ENCODE data around the gene ING5. TPM values are rescaled to one million over a fixed set of nuclear protein-coding genes. Genes with fewer than 3 reads are reported as not detected.

ING5 gene
- polyA plus RNA-seq, 1 experiment, result 27.0 TPM

GRCh38 chr2:241764275-241765241 is 62.7 kb downstream of the ING5 start:
- Histone ChIP-seq H3K36me3 (ENCODE audit: control insufficient read depth, insufficient read depth, low read length) (peaks cover 6% of the 10 kb centered on the region; the same call in 1 of the 2 replicates), H3K27me3 (ENCODE audit: control insufficient read depth, insufficient read depth, low read length) (no peaks in the 10 kb centered on the region), H3K4me3 (ENCODE audit: low read depth, low read length) (no peak overlapping the region)
- POLR2A ChIA-PET, result no interaction called here
- DNase-seq (ENCODE audit: low read depth), result no peak
- CTCF ChIA-PET, result interaction anchor here (0.6 to 1.2 kb wide), 4 partner anchors 10 to 114 kb away, joined by 3 to 5 read pairs (median 3); partner anchors contain the start of gene NEU4
- TF ChIP-seq CTCF (IDR thresholded peaks at IDR 0.05; ENCODE audit: insufficient read depth, low read depth, low read length), result no peak

- Histone ChIP-seq H3K4me3 (ENCODE audit: low read depth, low read length) (no peak overlapping the region), H3K36me3 (ENCODE audit: control insufficient read depth, insufficient read depth, low read length) (peaks cover 4% of the 10 kb centered on the region; the same call in 1 of the 2 replicates), H3K27me3 (ENCODE audit: control insufficient read depth, insufficient read depth, low read length) (no peaks in the 10 kb centered on the region)
- DNase-seq (ENCODE audit: low read depth), result no peak
- no peak for TF ChIP-seq CTCF (IDR thresholded peaks at IDR 0.05; ENCODE audit: insufficient read depth, low read depth, low read length)
- CTCF ChIA-PET, result no interaction called here
- POLR2A ChIA-PET, result no interaction called here
These were observed 65.8 kb downstream of the ING5 start for GRCh38 chr2:241767464-241768250.

- TF ChIP-seq CTCF (IDR thresholded peaks at IDR 0.05; ENCODE audit: insufficient read depth, low read depth, low read length), result no peak
- no peak for DNase-seq (ENCODE audit: low read depth)
These were observed 66.4 kb downstream of the ING5 start for GRCh38 chr2:241768251-241768711.

GRCh38 chr2:241768850-241769249 is 67.0 kb downstream of the ING5 start:
- H3K36me3 ChIP-seq (ENCODE audit: control insufficient read depth, insufficient read depth, low read length), result peaks cover 4% of the 10 kb centered on the region; the same call in 1 of the 2 replicates
- no peak for TF ChIP-seq CTCF (IDR thresholded peaks at IDR 0.05; ENCODE audit: insufficient read depth, low read depth, low read length)
- CTCF ChIA-PET, result no interaction called here
- DNase-seq (ENCODE audit: low read depth), result no peak
- no peak overlapping the region for H3K4me3 ChIP-seq (ENCODE audit: low read depth, low read length)
- H3K27me3 ChIP-seq (ENCODE audit: control insufficient read depth, insufficient read depth, low read length), result no peaks in the 10 kb centered on the region; the same call in 1 of the 2 replicates
- POLR2A ChIA-PET, result no interaction called here

More at GRCh38 chr2:241768251-241768711, 66.4 kb downstream of the ING5 start:
- CTCF ChIA-PET, result no interaction called here
- H3K4me3 ChIP-seq (ENCODE audit: low read depth, low read length), result no peak overlapping the region
- H3K36me3 ChIP-seq (ENCODE audit: control insufficient read depth, insufficient read depth, low read length), result peaks cover 4% of the 10 kb centered on the region; the same call in 1 of the 2 replicates
- H3K27me3 ChIP-seq (ENCODE audit: control insufficient read depth, insufficient read depth, low read length), result no peaks in the 10 kb centered on the region; the same call in 1 of the 2 replicates
- POLR2A ChIA-PET, result no interaction called here

GRCh38 chr2:241769819-241770184 is 68.0 kb downstream of the ING5 start:
- Histone ChIP-seq H3K27me3 (ENCODE audit: control insufficient read depth, insufficient read depth, low read length) (no peaks in the 10 kb centered on the region; the same call in 1 of the 2 replicates), H3K36me3 (ENCODE audit: control insufficient read depth, insufficient read depth, low read length) (no peaks in the 10 kb centered on the region)
- CTCF ChIA-PET, result no interaction called here

More at GRCh38 chr2:241769819-241770184, 68.0 kb downstream of the ING5 start:
- no peak for TF ChIP-seq CTCF (IDR thresholded peaks at IDR 0.05; ENCODE audit: insufficient read depth, low read depth, low read length)
- no peak overlapping the region for H3K4me3 ChIP-seq (ENCODE audit: low read depth, low read length)
- DNase-seq (ENCODE audit: low read depth), result no peak
- POLR2A ChIA-PET, result no interaction called here

Data from BJ (cell line).